Progenitor cell of endocrine pancreas (in vitro differentiated cells): ENCODE measurements around the gene IGLL1. TPM values are rescaled to one million over a fixed set of nuclear protein-coding genes. Genes with fewer than 3 reads are reported as not detected.

Experiments used
- DNase-seq: peaks from one replicate; pipeline ENCODE4 v3.0.0; 2021; ENCODE audit warnings: low spot score; ENCODE audit not compliant: unreplicated experiment
- H3K27ac Mint-ChIP-seq: 2 replicates; pipeline ENCODE4 v1.8.0; 2021; ENCODE audit warnings: mild to moderate bottlenecking, moderate library complexity, mixed read lengths
- H3K27me3 Mint-ChIP-seq: 2 replicates; pipeline ENCODE4 v1.8.0; 2021; ENCODE audit warnings: mixed read lengths
- H3K36me3 Mint-ChIP-seq: 2 replicates; pipeline ENCODE4 v1.8.0; 2022; ENCODE audit warnings: mixed read lengths; ENCODE audit not compliant: insufficient read depth
- H3K4me1 Mint-ChIP-seq: 2 replicates; pipeline ENCODE4 v1.8.0; 2021; ENCODE audit warnings: low read depth, mixed read lengths
- H3K4me3 Mint-ChIP-seq: 2 replicates; pipeline ENCODE4 v1.8.0; 2021; ENCODE audit warnings: low read depth, mild to moderate bottlenecking, moderate library complexity, mixed read lengths
- H3K9me3 Mint-ChIP-seq: 2 replicates; pipeline ENCODE4 v1.8.0; 2021; ENCODE audit warnings: low read depth, mixed read lengths
- total RNA-seq: library from RNA; stranded (reverse); gene quantifications from 2 replicates; pipeline ENCODE4 v1.2.1, GENCODE V29; 2021
- TF ChIP-seq, protein P1 (sequence below): fragments of 200-600 bp; sonication (generic); IDR thresholded peaks from one replicate; pipeline ENCODE4 v1.5.0; 2021; ENCODE audit warnings: antibody characterized with exemption, mild to moderate bottlenecking; ENCODE audit not compliant: unreplicated experiment

IGLL1 gene
- total RNA-seq, 1 donor from 2014 or later, result not detected

DNA sequence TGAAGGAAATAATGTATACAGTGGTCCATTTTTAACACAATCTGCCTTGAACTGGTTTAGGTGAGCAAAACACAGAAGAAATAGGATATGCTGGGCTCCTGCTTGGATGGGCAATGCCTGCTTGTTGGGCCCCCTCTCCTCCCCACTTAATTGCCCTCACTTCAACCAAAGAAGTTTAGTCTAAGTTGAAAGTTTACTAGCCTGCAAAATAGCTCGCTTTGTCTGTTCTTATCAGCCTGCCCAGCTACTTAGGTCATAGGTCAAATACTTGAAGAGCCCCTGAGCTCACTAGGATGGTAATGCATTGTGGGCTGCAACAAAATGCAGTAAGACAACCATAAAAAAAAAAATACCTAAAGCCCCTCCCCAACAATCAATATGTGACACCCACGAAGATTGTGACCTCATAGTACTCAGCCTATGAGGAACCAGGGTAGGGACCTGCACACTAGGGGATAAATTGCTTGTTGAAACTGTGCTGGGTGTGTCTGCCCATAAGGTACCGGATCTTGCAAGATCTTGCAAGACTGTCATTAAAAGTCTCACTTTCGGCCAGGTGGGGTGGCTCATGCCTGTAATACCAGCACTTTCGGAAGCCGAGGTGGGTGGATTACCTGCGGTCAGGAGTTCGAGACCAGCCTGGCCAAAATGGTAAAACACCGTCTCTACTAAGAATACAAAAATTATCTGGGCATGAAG is 41.1 kb upstream of the IGLL1 start:
- no peak for DNase-seq
- Mint-ChIP-seq H3K27ac (peak overlapping the region; percentile 94), H3K4me3 (peak overlapping the region; percentile 3), H3K4me1 (peaks cover 65% of the 10 kb centered on the region), H3K36me3 (peaks cover 16% of the 10 kb centered on the region), H3K27me3 (no peaks in the 10 kb centered on the region), H3K9me3 (peaks cover 2% of the 10 kb centered on the region)
- TF ChIP-seq, protein P1, sequence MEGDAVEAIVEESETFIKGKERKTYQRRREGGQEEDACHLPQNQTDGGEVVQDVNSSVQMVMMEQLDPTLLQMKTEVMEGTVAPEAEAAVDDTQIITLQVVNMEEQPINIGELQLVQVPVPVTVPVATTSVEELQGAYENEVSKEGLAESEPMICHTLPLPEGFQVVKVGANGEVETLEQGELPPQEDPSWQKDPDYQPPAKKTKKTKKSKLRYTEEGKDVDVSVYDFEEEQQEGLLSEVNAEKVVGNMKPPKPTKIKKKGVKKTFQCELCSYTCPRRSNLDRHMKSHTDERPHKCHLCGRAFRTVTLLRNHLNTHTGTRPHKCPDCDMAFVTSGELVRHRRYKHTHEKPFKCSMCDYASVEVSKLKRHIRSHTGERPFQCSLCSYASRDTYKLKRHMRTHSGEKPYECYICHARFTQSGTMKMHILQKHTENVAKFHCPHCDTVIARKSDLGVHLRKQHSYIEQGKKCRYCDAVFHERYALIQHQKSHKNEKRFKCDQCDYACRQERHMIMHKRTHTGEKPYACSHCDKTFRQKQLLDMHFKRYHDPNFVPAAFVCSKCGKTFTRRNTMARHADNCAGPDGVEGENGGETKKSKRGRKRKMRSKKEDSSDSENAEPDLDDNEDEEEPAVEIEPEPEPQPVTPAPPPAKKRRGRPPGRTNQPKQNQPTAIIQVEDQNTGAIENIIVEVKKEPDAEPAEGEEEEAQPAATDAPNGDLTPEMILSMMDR, result no peak

GRCh38 chr22:23613193-23613972 is 33.3 kb upstream of the IGLL1 start:
- H3K4me3 Mint-ChIP-seq, result no peak overlapping the region

GRCh38 chr22:23609983-23610781 is 30.1 kb upstream of the IGLL1 start:
- no peaks in the 10 kb centered on the region for H3K4me1 Mint-ChIP-seq
- H3K27me3 Mint-ChIP-seq, result no peaks in the 10 kb centered on the region
- H3K9me3 Mint-ChIP-seq, result no peaks in the 10 kb centered on the region
- TF ChIP-seq, protein P1, result no peak
- H3K36me3 Mint-ChIP-seq, result peaks cover 18% of the 10 kb centered on the region
- H3K27ac Mint-ChIP-seq, result no peak overlapping the region
- H3K4me3 Mint-ChIP-seq, result no peak overlapping the region
- DNase-seq, result no peak

More at GRCh38 chr22:23613193-23613972, 33.3 kb upstream of the IGLL1 start:
- no peaks in the 10 kb centered on the region for H3K27me3 Mint-ChIP-seq
- H3K36me3 Mint-ChIP-seq, result peaks cover 35% of the 10 kb centered on the region
- DNase-seq, result no peak
- no peak overlapping the region for H3K27ac Mint-ChIP-seq
- TF ChIP-seq, protein P1, result no peak
- peaks cover 5% of the 10 kb centered on the region for H3K4me1 Mint-ChIP-seq
- H3K9me3 Mint-ChIP-seq, result no peaks in the 10 kb centered on the region

- peaks cover 3% of the 10 kb centered on the region for H3K27me3 Mint-ChIP-seq
- peaks cover 2% of the 10 kb centered on the region for H3K4me1 Mint-ChIP-seq
- H3K4me3 Mint-ChIP-seq, result no peak overlapping the region
- H3K36me3 Mint-ChIP-seq, result peaks cover 14% of the 10 kb centered on the region
- no peak overlapping the region for H3K27ac Mint-ChIP-seq
- H3K9me3 Mint-ChIP-seq, result no peaks in the 10 kb centered on the region
- peak; percentile 43 for DNase-seq
- TF ChIP-seq, protein P1, result no peak
Observed at GRCh38 chr22:23608583-23608982, 28.5 kb upstream of the IGLL1 start.
